Endothelial cell of umbilical vein (primary cell): Measurements from ENCODE around the gene JUND.

ENCODE experiments used
- EZH2 ChIP-seq: IDR thresholded peaks from 2 replicates; pipeline ENCODE4 v1.6.1; 2012; ENCODE audit warnings: borderline replicate concordance, low read depth, mild to moderate bottlenecking, moderate library complexity, low read length, inconsistent platforms; ENCODE audit not compliant: severe bottlenecking
- JUN ChIP-seq: IDR thresholded peaks from 2 replicates; pipeline ENCODE4 v1.6.1; 2011; ENCODE audit warnings: borderline replicate concordance, low read depth; ENCODE audit not compliant: insufficient read length, insufficient read depth
- MAX ChIP-seq: IDR thresholded peaks from 2 replicates; pipeline ENCODE4 v1.6.1; 2011; ENCODE audit not compliant: insufficient read depth, insufficient read length
- POLR2A ChIP-seq: IDR thresholded peaks from 2 replicates; pipeline ENCODE4 v1.6.1; 2012; ENCODE audit warnings: low read depth, mild to moderate bottlenecking, control low read depth, low read length
- POLR2AphosphoS5 ChIP-seq: IDR thresholded peaks from 2 replicates; pipeline ENCODE4 v1.6.1; 2012; ENCODE audit warnings: low read depth, mild to moderate bottlenecking, control low read depth, low read length, moderate library complexity; ENCODE audit not compliant: insufficient read depth
- TF ChIP-seq, protein P1 (sequence below), 2 donors: IDR thresholded peaks; 1 replicate in 1 of 2; 2 replicates in 1 of 2; pipeline ENCODE4 v1.5.1; 2011; ENCODE audit warnings: low read length in 2 of 2, mild to moderate bottlenecking in 2 of 2, moderate library complexity in 2 of 2, control low read depth in 1 of 2, inconsistent platforms in 1 of 2, low read depth in 1 of 2; ENCODE audit not compliant: insufficient read depth in 1 of 2; ENCODE audit errors: extremely low read depth in 1 of 2

- TF ChIP-seq EZH2 = no peak
- TF ChIP-seq, protein P1, sequence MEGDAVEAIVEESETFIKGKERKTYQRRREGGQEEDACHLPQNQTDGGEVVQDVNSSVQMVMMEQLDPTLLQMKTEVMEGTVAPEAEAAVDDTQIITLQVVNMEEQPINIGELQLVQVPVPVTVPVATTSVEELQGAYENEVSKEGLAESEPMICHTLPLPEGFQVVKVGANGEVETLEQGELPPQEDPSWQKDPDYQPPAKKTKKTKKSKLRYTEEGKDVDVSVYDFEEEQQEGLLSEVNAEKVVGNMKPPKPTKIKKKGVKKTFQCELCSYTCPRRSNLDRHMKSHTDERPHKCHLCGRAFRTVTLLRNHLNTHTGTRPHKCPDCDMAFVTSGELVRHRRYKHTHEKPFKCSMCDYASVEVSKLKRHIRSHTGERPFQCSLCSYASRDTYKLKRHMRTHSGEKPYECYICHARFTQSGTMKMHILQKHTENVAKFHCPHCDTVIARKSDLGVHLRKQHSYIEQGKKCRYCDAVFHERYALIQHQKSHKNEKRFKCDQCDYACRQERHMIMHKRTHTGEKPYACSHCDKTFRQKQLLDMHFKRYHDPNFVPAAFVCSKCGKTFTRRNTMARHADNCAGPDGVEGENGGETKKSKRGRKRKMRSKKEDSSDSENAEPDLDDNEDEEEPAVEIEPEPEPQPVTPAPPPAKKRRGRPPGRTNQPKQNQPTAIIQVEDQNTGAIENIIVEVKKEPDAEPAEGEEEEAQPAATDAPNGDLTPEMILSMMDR (IDR thresholded peaks at IDR 0.05; ENCODE audit: extremely low read depth in 1 of 2, insufficient read depth in 1 of 2, low read depth in 1 of 2, low read length in 2 of 2) = no peak
- TF ChIP-seq POLR2AphosphoS5 = no peak
- TF ChIP-seq POLR2A = no peak
- TF ChIP-seq JUN = no peak
- TF ChIP-seq MAX = no peak
These were observed 11.1 kb downstream of the JUND start for GRCh38 chr19:18270326-18270725.
